ENCODE data around the gene PCBP3.

Gene PCBP3

DNA sequence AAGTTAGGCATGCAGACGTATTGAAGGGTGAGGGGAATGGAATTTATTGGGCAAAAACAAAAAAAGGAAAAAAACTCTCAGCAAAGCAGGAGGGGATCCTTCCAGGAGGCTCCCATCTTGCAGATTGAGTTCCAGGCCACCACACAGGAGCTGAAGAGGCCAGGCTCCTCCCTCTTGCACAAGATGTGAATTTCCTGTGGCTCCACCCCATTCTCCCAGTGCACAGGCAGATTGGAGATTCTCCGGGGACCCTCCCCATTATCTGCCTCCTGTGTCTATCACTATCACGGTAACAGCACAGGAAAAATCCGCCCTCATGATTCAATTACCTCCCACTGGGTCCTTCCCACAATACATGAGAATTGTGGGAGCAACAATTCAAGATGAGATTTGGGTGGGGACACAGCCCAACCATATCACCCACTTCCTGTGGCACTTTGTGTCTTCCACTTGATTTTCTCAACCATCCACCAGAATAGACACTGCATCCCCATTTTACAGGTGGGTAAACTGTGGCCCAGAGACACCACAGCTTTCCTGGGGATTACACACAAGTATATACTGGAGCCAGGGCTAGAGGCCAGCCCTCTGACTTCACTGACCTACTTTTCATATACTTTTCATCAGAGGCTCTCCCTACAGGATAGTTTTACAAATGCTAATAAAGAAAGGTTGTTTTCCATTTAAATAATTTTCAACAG, 319.2 kb downstream of the PCBP3 start:
- Histone ChIP-seq H3K9ac (ENCODE audit: low read depth, low read length) (no peak overlapping the region), H3K9me3 (ENCODE audit: insufficient read depth, low read length, severe bottlenecking) (peaks cover 5% of the 10 kb centered on the region), H3K27me3 (ENCODE audit: insufficient read depth, low read length, poor library complexity) (peaks cover 6% of the 10 kb centered on the region), H2AFZ (ENCODE audit: low read depth, low read length) (no peak overlapping the region), H4K20me1 (ENCODE audit: insufficient read depth, low read length) (no peaks in the 10 kb centered on the region), H3K4me2 (ENCODE audit: insufficient read depth, low read length) (no peak overlapping the region), H3K4me1 (ENCODE audit: insufficient read depth, low read length) (no peaks in the 10 kb centered on the region), H3K4me3 (ENCODE audit: low read depth in 1 of 2, low read length in 2 of 2) (no peak overlapping the region), H3K79me2 (ENCODE audit: insufficient read depth, low read length) (no peaks in the 10 kb centered on the region), H3K36me3 (ENCODE audit: insufficient read depth, low read length) (no peaks in the 10 kb centered on the region), H3K27ac (ENCODE audit: low read length) (no peak overlapping the region)
- TF ChIP-seq, protein P1, sequence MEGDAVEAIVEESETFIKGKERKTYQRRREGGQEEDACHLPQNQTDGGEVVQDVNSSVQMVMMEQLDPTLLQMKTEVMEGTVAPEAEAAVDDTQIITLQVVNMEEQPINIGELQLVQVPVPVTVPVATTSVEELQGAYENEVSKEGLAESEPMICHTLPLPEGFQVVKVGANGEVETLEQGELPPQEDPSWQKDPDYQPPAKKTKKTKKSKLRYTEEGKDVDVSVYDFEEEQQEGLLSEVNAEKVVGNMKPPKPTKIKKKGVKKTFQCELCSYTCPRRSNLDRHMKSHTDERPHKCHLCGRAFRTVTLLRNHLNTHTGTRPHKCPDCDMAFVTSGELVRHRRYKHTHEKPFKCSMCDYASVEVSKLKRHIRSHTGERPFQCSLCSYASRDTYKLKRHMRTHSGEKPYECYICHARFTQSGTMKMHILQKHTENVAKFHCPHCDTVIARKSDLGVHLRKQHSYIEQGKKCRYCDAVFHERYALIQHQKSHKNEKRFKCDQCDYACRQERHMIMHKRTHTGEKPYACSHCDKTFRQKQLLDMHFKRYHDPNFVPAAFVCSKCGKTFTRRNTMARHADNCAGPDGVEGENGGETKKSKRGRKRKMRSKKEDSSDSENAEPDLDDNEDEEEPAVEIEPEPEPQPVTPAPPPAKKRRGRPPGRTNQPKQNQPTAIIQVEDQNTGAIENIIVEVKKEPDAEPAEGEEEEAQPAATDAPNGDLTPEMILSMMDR (IDR thresholded peaks at IDR 0.05; ENCODE audit: borderline replicate concordance, extremely low read depth, low read length, poor library complexity, severe bottlenecking), result no peak
- TF ChIP-seq EZH2 (IDR thresholded peaks at IDR 0.05; ENCODE audit: borderline replicate concordance, low read depth, low read length, severe bottlenecking), result no peak
- ATAC-seq (ENCODE audit: insufficient read depth, low read depth) (no peak), DNase-seq (no peak)

DNA sequence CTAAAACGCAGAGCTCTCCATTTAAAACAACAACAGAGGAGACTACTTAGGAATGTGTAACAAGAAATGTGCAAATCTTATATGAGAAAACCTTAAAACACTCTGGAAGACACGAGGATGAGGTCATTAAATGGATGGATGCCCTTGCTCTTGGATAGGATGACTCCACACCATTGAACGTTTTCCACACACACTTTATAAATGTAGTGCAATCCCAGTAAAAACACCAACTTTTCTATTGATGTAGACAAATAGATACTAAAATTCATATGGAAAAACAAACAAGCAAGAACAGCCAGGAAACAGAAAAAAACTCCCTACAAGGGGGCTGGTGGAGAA, 319.7 kb downstream of the PCBP3 start:
- TF ChIP-seq, protein P1 (IDR thresholded peaks at IDR 0.05; ENCODE audit: borderline replicate concordance, extremely low read depth, low read length, poor library complexity, severe bottlenecking), result no peak
- TF ChIP-seq EZH2 (IDR thresholded peaks at IDR 0.05; ENCODE audit: borderline replicate concordance, low read depth, low read length, severe bottlenecking), result no peak
- Histone ChIP-seq H3K4me3 (ENCODE audit: low read depth in 1 of 2, low read length in 2 of 2) (no peak overlapping the region), H2AFZ (ENCODE audit: low read depth, low read length) (no peak overlapping the region), H3K4me1 (ENCODE audit: insufficient read depth, low read length) (no peaks in the 10 kb centered on the region), H3K27ac (ENCODE audit: low read length) (no peak overlapping the region), H3K36me3 (ENCODE audit: insufficient read depth, low read length) (no peaks in the 10 kb centered on the region), H3K27me3 (ENCODE audit: insufficient read depth, low read length, poor library complexity) (peaks cover 2% of the 10 kb centered on the region), H3K9ac (ENCODE audit: low read depth, low read length) (no peak overlapping the region), H3K9me3 (ENCODE audit: insufficient read depth, low read length, severe bottlenecking) (peaks cover 5% of the 10 kb centered on the region), H4K20me1 (ENCODE audit: insufficient read depth, low read length) (no peaks in the 10 kb centered on the region), H3K79me2 (ENCODE audit: insufficient read depth, low read length) (no peaks in the 10 kb centered on the region), H3K4me2 (ENCODE audit: insufficient read depth, low read length) (no peak overlapping the region)
- ATAC-seq (ENCODE audit: insufficient read depth, low read depth) (no peak), DNase-seq (no peak)

DNA sequence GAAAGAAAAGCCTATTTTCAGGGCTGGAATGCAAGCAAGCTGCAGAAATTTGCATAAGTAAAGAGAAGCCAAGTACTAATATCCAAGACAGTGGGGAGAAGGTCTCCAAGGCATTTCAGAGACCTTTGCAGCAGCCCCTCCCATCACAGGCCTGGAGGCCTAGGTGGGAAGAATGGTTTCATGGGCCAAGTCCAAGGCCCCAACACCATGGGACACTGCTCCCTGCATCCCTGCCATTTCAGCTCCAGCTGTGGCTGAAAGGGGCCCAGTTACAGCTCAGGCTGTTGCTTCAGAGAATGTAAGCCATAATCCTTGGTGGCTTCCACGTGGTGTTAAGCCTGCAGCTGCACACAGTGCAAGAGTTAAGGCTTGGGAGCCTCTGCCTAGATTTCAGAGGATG, 321.1 kb downstream of the PCBP3 start:
- ATAC-seq (ENCODE audit: insufficient read depth, low read depth), result no peak
- no peak for DNase-seq
- Histone ChIP-seq H3K4me2 (ENCODE audit: insufficient read depth, low read length) (no peak overlapping the region), H3K27ac (ENCODE audit: low read length) (no peak overlapping the region), H3K36me3 (ENCODE audit: insufficient read depth, low read length) (no peaks in the 10 kb centered on the region), H2AFZ (ENCODE audit: low read depth, low read length) (no peak overlapping the region), H3K4me3 (ENCODE audit: low read depth in 1 of 2, low read length in 2 of 2) (no peak overlapping the region), H3K9ac (ENCODE audit: low read depth, low read length) (no peak overlapping the region), H3K27me3 (ENCODE audit: insufficient read depth, low read length, poor library complexity) (no peaks in the 10 kb centered on the region), H3K79me2 (ENCODE audit: insufficient read depth, low read length) (no peaks in the 10 kb centered on the region), H3K9me3 (ENCODE audit: insufficient read depth, low read length, severe bottlenecking) (peaks cover 5% of the 10 kb centered on the region), H4K20me1 (ENCODE audit: insufficient read depth, low read length) (no peaks in the 10 kb centered on the region), H3K4me1 (ENCODE audit: insufficient read depth, low read length) (no peaks in the 10 kb centered on the region)
- TF ChIP-seq, protein P1 (IDR thresholded peaks at IDR 0.05; ENCODE audit: borderline replicate concordance, extremely low read depth, low read length, poor library complexity, severe bottlenecking), result no peak
- no peak for TF ChIP-seq EZH2 (IDR thresholded peaks at IDR 0.05; ENCODE audit: borderline replicate concordance, low read depth, low read length, severe bottlenecking)
